Esophagus squamous epithelium (tissue), 4 donors: Measurements from ENCODE around the gene ATP2A3.

ENCODE experiments used
- CTCF ChIP-seq, 6 experiments: fragments of 450-650 bp in 4 of 6; fragments of 200-600 bp in 2 of 6; sonication (generic) in 2 of 6; IDR thresholded peaks; one replicate each; pipeline ENCODE4 v1.5.1; 2016 to 2019; ENCODE audit warnings: antibody characterized with exemption in 6 of 6, mild to moderate bottlenecking in 4 of 6, moderate library complexity in 4 of 6
- POLR2A ChIP-seq, 4 donors: fragments of 450-650 bp; IDR thresholded peaks; one replicate each; pipeline ENCODE4 v1.6.1; 2017; ENCODE audit warnings: antibody characterized with exemption in 4 of 4, mild to moderate bottlenecking in 4 of 4, moderate library complexity in 3 of 4

- no peak for TF ChIP-seq CTCF (IDR thresholded peaks at IDR 0.05)
- TF ChIP-seq POLR2A (IDR thresholded peaks at IDR 0.05) = no peak
Measured at GRCh38 chr17:3904501-3904900, 59.7 kb downstream of the ATP2A3 start.
